Measurements from ENCODE around the gene DICER1.

GRCh38 chr14:95038521-95039250, 118.6 kb downstream of the DICER1 start:
- no peak for TF ChIP-seq POLR2A (IDR thresholded peaks at IDR 0.05; ENCODE audit: low read length)
- TF ChIP-seq CTCF (IDR thresholded peaks at IDR 0.05), result no peak
- TF ChIP-seq RFX5 (IDR thresholded peaks at IDR 0.05), result no peak
- no peak for TF ChIP-seq HDAC2 (IDR thresholded peaks at IDR 0.05)
- no peak for TF ChIP-seq RAD21 (conservative IDR thresholded peaks at IDR 0.05 in 1 of 2, IDR thresholded peaks at IDR 0.05 in 1 of 2)
- no peak for TF ChIP-seq CHD2 (IDR thresholded peaks at IDR 0.05; ENCODE audit: low read length, partially characterized antibody)
- TF ChIP-seq, protein P1, sequence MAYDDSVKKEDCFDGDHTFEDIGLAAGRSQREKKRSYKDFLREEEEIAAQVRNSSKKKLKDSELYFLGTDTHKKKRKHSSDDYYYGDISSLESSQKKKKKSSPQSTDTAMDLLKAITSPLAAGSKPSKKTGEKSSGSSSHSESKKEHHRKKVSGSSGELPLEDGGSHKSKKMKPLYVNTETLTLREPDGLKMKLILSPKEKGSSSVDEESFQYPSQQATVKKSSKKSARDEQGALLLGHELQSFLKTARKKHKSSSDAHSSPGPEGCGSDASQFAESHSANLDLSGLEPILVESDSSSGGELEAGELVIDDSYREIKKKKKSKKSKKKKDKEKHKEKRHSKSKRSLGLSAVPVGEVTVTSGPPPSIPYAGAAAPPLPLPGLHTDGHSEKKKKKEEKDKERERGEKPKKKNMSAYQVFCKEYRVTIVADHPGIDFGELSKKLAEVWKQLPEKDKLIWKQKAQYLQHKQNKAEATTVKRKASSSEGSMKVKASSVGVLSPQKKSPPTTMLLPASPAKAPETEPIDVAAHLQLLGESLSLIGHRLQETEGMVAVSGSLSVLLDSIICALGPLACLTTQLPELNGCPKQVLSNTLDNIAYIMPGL (CRISPR knock-in tag; IDR thresholded peaks at IDR 0.05; ENCODE audit: borderline replicate concordance), result no peak
- no peak for TF ChIP-seq EP300 (IDR thresholded peaks at IDR 0.05)
- no peak for TF ChIP-seq POLR2AphosphoS2 (conservative IDR thresholded peaks at IDR 0.05; ENCODE audit: low read length)

Measured in A549 (cell line).